Measurements from ENCODE around the gene ACSBG1.

DNA sequence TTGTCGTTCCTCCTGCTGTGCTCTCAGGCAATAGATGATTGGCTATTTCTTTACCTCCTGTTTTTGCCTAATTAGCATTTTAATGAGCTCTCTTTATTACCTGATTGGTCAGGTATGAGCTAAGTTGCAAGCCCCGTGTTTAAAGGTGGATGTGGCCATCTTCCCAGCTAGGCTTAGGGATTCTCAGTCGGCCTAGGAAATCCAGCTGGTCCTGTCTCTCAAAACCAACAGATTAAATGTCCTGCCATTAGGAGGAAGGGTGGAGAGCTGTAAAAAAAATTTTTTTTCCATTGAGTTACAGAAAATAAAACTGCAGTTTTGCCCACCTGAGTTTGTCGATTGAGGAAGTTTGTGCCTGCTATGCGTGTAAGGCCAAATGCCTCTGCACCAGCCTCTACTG is 5.4 kb upstream of the ACSBG1 start:
- TF ChIP-seq, protein P1, sequence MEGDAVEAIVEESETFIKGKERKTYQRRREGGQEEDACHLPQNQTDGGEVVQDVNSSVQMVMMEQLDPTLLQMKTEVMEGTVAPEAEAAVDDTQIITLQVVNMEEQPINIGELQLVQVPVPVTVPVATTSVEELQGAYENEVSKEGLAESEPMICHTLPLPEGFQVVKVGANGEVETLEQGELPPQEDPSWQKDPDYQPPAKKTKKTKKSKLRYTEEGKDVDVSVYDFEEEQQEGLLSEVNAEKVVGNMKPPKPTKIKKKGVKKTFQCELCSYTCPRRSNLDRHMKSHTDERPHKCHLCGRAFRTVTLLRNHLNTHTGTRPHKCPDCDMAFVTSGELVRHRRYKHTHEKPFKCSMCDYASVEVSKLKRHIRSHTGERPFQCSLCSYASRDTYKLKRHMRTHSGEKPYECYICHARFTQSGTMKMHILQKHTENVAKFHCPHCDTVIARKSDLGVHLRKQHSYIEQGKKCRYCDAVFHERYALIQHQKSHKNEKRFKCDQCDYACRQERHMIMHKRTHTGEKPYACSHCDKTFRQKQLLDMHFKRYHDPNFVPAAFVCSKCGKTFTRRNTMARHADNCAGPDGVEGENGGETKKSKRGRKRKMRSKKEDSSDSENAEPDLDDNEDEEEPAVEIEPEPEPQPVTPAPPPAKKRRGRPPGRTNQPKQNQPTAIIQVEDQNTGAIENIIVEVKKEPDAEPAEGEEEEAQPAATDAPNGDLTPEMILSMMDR (IDR thresholded peaks at IDR 0.05), result no peak
- TF ChIP-seq POLR2A (IDR thresholded peaks at IDR 0.05), result no peak
- no peak for TF ChIP-seq EP300 (IDR thresholded peaks at IDR 0.05)

All from ovary (tissue), 3 donors.